GM13976 (cell line): ENCODE results near the gene HBP1.
"Not testable (repeated sequence)": the region's sequence is repeated elsewhere in the genome, so short reads cannot be mapped to it uniquely, and the experiment has no call there.

Experiments used
- DNase-seq: peaks from one replicate; pipeline ENCODE4 v3.0.0; 2012; ENCODE audit warnings: low spot score
- CTCF ChIP-seq: IDR thresholded peaks from 2 replicates; pipeline ENCODE4 v1.5.1; 2012; ENCODE audit warnings: borderline replicate concordance, mild to moderate bottlenecking; ENCODE audit not compliant: insufficient read depth; ENCODE audit errors: extremely low read depth, missing control alignments, control extremely low read depth
- in situ Hi-C: fragments of 300-500 bp; cut with MboI; formaldehyde crosslinking; loops from one replicate; pipeline ENCODE4 v1.12.0; 2022; ENCODE audit warnings: low sequenced_read_pairs, mixed read lengths, inconsistent platforms; ENCODE audit not compliant: unreplicated experiment

The HBP1 gene

GRCh38 chr7:107233174-107233573 lies 64.4 kb downstream of the HBP1 start:
- TF ChIP-seq CTCF = no peak
- DNase-seq = no peak
- in situ Hi-C loops = no loop called here

DNA sequence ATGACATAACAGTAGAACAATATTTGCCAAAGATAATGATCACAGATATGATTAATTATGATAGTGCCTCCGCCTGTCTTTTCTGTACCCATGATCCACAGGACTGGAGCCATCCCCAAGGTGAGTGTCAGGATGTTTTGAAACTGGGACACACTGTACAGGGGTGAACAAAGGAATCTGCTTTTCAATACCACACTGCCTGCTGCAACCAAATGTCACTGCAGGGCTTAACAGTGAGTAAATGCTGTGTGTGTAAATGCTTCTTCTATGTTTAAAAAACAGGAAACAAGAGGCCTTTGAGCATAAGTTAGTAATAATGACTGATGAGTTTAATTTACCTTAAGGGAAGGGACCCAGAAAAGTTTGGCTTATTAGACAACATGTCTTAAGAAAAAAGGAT lies 65.2 kb downstream of the HBP1 start:
- no peak for DNase-seq
- no peak for TF ChIP-seq CTCF
- in situ Hi-C loops = no loop called here

DNA sequence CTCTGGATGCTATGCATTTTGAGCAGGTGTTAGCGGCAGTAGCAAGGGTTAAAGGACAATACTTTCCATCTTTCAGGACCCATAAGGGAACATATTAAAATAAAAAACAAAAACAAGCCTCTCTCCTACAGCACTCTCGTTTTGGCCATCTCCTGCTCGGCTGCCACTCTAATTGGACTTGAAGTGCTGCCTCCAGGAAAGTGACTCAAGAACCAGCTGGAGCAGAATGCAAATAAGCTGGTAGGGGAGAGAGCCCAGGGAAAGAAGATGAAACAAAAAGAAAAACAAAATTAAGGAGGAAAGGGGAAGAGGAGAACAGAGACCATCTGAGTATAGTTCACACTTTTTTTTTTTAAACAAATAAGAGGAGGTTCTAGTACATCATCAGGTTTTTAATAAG lies 65.6 kb downstream of the HBP1 start:
- TF ChIP-seq CTCF = no peak
- in situ Hi-C loops = no loop called here
- no peak for DNase-seq

- in situ Hi-C loops = no loop called here
- DNase-seq = no peak
- no peak for TF ChIP-seq CTCF
Observed at GRCh38 chr7:107236862-107237261, 68.1 kb downstream of the HBP1 start.

GRCh38 chr7:107237451-107237850 lies 68.6 kb downstream of the HBP1 start:
- no peak for DNase-seq
- TF ChIP-seq CTCF = no peak
- in situ Hi-C loops = no loop called here

DNA sequence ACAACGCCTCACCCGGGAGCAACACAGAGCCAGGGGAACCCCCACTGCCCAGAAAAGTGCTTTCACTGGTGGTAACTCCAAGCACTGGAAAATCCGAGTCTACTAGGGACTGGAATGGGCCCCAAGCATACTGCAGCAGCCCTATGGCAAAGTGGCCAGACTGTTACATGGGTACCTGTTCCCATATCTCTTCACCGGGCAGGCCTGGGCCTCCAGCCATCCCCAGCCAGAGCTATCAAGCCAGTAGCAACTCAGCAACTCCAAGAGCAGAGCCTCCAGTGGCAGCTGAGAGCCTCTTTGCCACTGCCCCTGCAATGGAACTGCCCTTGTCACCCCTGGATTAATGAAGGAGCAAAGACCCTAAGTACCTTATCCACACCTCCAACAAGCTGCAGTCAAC lies 73.5 kb downstream of the HBP1 start:
- in situ Hi-C loops = no loop called here
- TF ChIP-seq CTCF = no peak
- DNase-seq = no peak

DNA sequence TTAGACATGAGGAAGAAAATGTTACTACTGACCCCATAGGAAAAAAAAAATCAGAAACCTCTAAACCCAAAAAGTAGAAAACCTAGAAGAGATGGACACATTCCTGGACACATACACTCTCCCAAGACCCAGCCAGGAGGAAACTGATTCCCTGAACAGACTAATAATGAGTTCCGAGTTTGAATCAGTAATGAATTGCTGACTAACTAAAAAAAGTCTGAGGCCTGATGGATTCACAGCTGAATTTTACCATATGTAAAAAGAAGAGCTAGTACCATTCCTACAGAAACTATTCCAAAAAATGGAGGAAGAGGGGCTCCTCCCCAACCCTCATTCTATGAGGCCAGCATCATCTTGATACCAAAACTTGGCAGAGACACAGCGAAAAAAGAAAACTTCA lies 75.8 kb downstream of the HBP1 start:
- no peak for TF ChIP-seq CTCF
- in situ Hi-C loops = no loop called here
- DNase-seq = no peak

GRCh38 chr7:107246836-107247235 lies 78.0 kb downstream of the HBP1 start:
- in situ Hi-C loops, DNase-seq: not testable (repeated sequence)
